ENCODE results near the gene PPP3CA.

Gene PPP3CA

GRCh38 chr4:101277671-101278070, 69.7 kb downstream of the PPP3CA start:
- no peak for TF ChIP-seq TEAD4 (IDR thresholded peaks at IDR 0.05)
- no peak for TF ChIP-seq TAF1 (IDR thresholded peaks at IDR 0.05; ENCODE audit: low read depth)
- TF ChIP-seq RAD21 (IDR thresholded peaks at IDR 0.05; ENCODE audit: low read depth): no peak
- no peak for TF ChIP-seq TCF12 (IDR thresholded peaks at IDR 0.05; ENCODE audit: low read depth)
- no peak for TF ChIP-seq EP300 (IDR thresholded peaks at IDR 0.05; ENCODE audit: borderline replicate concordance)
- TF ChIP-seq YY1 (IDR thresholded peaks at IDR 0.05; ENCODE audit: low read depth): no peak
- TF ChIP-seq ZBTB7A (IDR thresholded peaks at IDR 0.05; ENCODE audit: low read depth): no peak
- TF ChIP-seq CREB1 (IDR thresholded peaks at IDR 0.05; ENCODE audit: low read depth): no peak
- TF ChIP-seq REST (IDR thresholded peaks at IDR 0.05; ENCODE audit: low read depth): no peak
- TF ChIP-seq MAX (IDR thresholded peaks at IDR 0.05): no peak
- TF ChIP-seq NFIC (IDR thresholded peaks at IDR 0.05): no peak
- no peak for TF ChIP-seq USF1 (IDR thresholded peaks at IDR 0.05)
- no peak for TF ChIP-seq CEBPB (IDR thresholded peaks at IDR 0.05)
- no peak for TF ChIP-seq FOXM1 (IDR thresholded peaks at IDR 0.05; ENCODE audit: borderline replicate concordance, low read depth)
- TF ChIP-seq EGR1 (IDR thresholded peaks at IDR 0.05): no peak

- TF ChIP-seq CREB1 (IDR thresholded peaks at IDR 0.05; ENCODE audit: low read depth): no peak
- TF ChIP-seq ZBTB7A (IDR thresholded peaks at IDR 0.05; ENCODE audit: low read depth): no peak
- no peak for TF ChIP-seq NFIC (IDR thresholded peaks at IDR 0.05)
- TF ChIP-seq RAD21 (IDR thresholded peaks at IDR 0.05; ENCODE audit: low read depth): no peak
- TF ChIP-seq MAX (IDR thresholded peaks at IDR 0.05): no peak
- no peak for TF ChIP-seq FOXM1 (IDR thresholded peaks at IDR 0.05; ENCODE audit: borderline replicate concordance, low read depth)
- no peak for TF ChIP-seq REST (IDR thresholded peaks at IDR 0.05; ENCODE audit: low read depth)
- no peak for TF ChIP-seq CEBPB (IDR thresholded peaks at IDR 0.05)
- TF ChIP-seq TAF1 (IDR thresholded peaks at IDR 0.05; ENCODE audit: low read depth): no peak
- TF ChIP-seq EGR1 (IDR thresholded peaks at IDR 0.05): no peak
- TF ChIP-seq TCF12 (IDR thresholded peaks at IDR 0.05; ENCODE audit: low read depth): no peak
- TF ChIP-seq TEAD4 (IDR thresholded peaks at IDR 0.05): no peak
- TF ChIP-seq EP300 (IDR thresholded peaks at IDR 0.05; ENCODE audit: borderline replicate concordance): no peak
These were observed 70.7 kb downstream of the PPP3CA start for GRCh38 chr4:101276661-101277060.

- TF ChIP-seq EGR1 (IDR thresholded peaks at IDR 0.05) (no peak), CEBPB (IDR thresholded peaks at IDR 0.05) (no peak), TAF1 (IDR thresholded peaks at IDR 0.05; ENCODE audit: low read depth) (no peak), USF1 (IDR thresholded peaks at IDR 0.05) (no peak), EP300 (IDR thresholded peaks at IDR 0.05; ENCODE audit: borderline replicate concordance) (no peak), ZBTB7A (IDR thresholded peaks at IDR 0.05; ENCODE audit: low read depth) (no peak)
These were observed 72.2 kb downstream of the PPP3CA start for GRCh38 chr4:101274888-101275752.

GRCh38 chr4:101271516-101271915, 75.8 kb downstream of the PPP3CA start:
- no peak for TF ChIP-seq TAF1 (IDR thresholded peaks at IDR 0.05; ENCODE audit: low read depth)
- TF ChIP-seq RAD21 (IDR thresholded peaks at IDR 0.05; ENCODE audit: low read depth): no peak
- no peak for TF ChIP-seq NFIC (IDR thresholded peaks at IDR 0.05)
- TF ChIP-seq CEBPB (IDR thresholded peaks at IDR 0.05): no peak
- no peak for TF ChIP-seq USF1 (IDR thresholded peaks at IDR 0.05)
- no peak for TF ChIP-seq EP300 (IDR thresholded peaks at IDR 0.05; ENCODE audit: borderline replicate concordance)
- no peak for TF ChIP-seq CREB1 (IDR thresholded peaks at IDR 0.05; ENCODE audit: low read depth)
- TF ChIP-seq REST (IDR thresholded peaks at IDR 0.05; ENCODE audit: low read depth): peak; percentile 82
